NB4 (cell line): ENCODE results near the gene RBBP8NL.

ENCODE experiments used
- POLR2A ChIP-seq: IDR thresholded peaks from 2 replicates; pipeline ENCODE4 v1.6.1; 2011; ENCODE audit warnings: mild to moderate bottlenecking; ENCODE audit not compliant: insufficient read length; ENCODE audit errors: extremely low read depth
- TF ChIP-seq, protein P1 (sequence below): IDR thresholded peaks from one replicate; pipeline ENCODE4 v1.5.1; 2012; ENCODE audit warnings: low read depth, low read length

DNA sequence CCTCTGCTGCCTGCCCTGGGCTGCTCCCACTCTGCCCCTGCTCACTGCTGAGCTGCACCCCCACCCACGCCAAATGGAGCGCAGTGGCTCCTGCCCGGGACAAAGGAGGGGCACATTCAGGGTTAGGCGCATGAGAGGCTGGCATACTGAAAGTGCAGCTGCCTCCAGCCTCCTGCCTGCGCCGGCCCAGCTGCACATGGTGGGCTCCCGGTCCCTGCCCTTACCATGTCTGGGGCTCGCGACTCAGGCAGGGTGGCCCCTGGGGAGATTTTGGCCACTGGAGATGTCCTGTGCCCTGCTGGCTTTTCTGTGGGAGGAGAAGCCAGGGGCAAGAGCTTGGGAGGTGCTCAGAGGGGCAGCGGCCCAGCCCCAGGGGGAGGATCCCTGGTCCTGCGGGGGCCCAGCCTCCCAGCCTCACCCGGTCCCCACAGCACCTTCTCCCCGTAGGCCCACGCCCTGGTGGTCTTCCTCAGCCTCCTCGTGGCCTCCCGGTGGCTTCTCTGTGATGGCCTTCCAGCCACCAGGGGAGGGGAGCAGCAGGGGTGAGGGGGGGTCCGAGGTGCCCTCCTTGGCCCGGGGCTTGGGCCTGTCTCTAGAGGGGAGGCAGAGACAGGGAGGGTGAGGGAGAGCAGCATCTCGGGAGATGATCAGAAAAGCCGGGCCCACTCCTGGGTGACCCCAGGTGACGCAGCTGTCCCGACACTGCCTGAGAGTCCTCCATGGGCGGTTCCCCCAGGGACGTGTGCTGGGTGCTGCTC, 11.8 kb downstream of the RBBP8NL start:
- TF ChIP-seq POLR2A, result no peak
- TF ChIP-seq, protein P1, sequence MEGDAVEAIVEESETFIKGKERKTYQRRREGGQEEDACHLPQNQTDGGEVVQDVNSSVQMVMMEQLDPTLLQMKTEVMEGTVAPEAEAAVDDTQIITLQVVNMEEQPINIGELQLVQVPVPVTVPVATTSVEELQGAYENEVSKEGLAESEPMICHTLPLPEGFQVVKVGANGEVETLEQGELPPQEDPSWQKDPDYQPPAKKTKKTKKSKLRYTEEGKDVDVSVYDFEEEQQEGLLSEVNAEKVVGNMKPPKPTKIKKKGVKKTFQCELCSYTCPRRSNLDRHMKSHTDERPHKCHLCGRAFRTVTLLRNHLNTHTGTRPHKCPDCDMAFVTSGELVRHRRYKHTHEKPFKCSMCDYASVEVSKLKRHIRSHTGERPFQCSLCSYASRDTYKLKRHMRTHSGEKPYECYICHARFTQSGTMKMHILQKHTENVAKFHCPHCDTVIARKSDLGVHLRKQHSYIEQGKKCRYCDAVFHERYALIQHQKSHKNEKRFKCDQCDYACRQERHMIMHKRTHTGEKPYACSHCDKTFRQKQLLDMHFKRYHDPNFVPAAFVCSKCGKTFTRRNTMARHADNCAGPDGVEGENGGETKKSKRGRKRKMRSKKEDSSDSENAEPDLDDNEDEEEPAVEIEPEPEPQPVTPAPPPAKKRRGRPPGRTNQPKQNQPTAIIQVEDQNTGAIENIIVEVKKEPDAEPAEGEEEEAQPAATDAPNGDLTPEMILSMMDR, result no peak
